H7 (cell line): Measurements from ENCODE around the gene CCSER1. TPM values are rescaled to one million over a fixed set of nuclear protein-coding genes. Genes with fewer than 3 reads are reported as not detected.

Experiments used
- DNase-seq: peaks from one replicate; pipeline ENCODE4 v3.0.0; 2012
- H3K27me3 ChIP-seq: 2 replicates; pipeline ENCODE4 v1.6.0; 2011; ENCODE audit warnings: mild to moderate bottlenecking, low read length; ENCODE audit not compliant: control insufficient read depth, insufficient read depth
- H3K36me3 ChIP-seq: replicated peaks from 2 replicates; pipeline ENCODE4 v1.5.1; 2011; ENCODE audit warnings: low read length; ENCODE audit not compliant: control insufficient read depth, insufficient read depth
- H3K4me3 ChIP-seq: 2 replicates; pipeline ENCODE4 v1.5.1; 2011; ENCODE audit warnings: low read depth, mild to moderate bottlenecking, control low read depth, low read length, moderate library complexity; ENCODE audit not compliant: insufficient read depth
- total RNA-seq: library from RNA; depleted of rRNA; stranded (reverse); fragments of >200 nt; shearing (Covaris generic); gene quantifications from 2 replicates; pipeline ENCODE4 v1.2.3, GENCODE V29; 2014

Gene CCSER1
- total RNA-seq, 1 experiment from 2014 or later = 1.1 TPM

GRCh38 chr4:90190525-90190924, 63.3 kb downstream of the CCSER1 start:
- DNase-seq = no peak
- H3K36me3 ChIP-seq = no peaks in the 10 kb centered on the region
- H3K27me3 ChIP-seq = no peaks in the 10 kb centered on the region
- no peak overlapping the region for H3K4me3 ChIP-seq

GRCh38 chr4:90198086-90198847, 71.1 kb downstream of the CCSER1 start:
- Histone ChIP-seq H3K36me3 (no peaks in the 10 kb centered on the region), H3K4me3 (no peak overlapping the region), H3K27me3 (no peaks in the 10 kb centered on the region)
- peak; percentile 21 for DNase-seq

GRCh38 chr4:90207887-90208454, 80.8 kb downstream of the CCSER1 start:
- Histone ChIP-seq H3K27me3 (no peaks in the 10 kb centered on the region), H3K36me3 (no peaks in the 10 kb centered on the region), H3K4me3 (no peak overlapping the region)
- DNase-seq = no peak

- no peaks in the 10 kb centered on the region for H3K27me3 ChIP-seq
- DNase-seq = no peak
- no peaks in the 10 kb centered on the region for H3K36me3 ChIP-seq
- no peak overlapping the region for H3K4me3 ChIP-seq
These were observed 82.7 kb downstream of the CCSER1 start for GRCh38 chr4:90209922-90210321.

- Histone ChIP-seq H3K36me3 (no peaks in the 10 kb centered on the region), H3K27me3 (no peaks in the 10 kb centered on the region), H3K4me3 (no peak overlapping the region)
- DNase-seq = no peak
These were observed 84.0 kb downstream of the CCSER1 start for GRCh38 chr4:90211174-90211573.

- DNase-seq = no peak
- H3K4me3 ChIP-seq = no peak overlapping the region
- no peaks in the 10 kb centered on the region for H3K36me3 ChIP-seq
- H3K27me3 ChIP-seq = no peaks in the 10 kb centered on the region
These were observed 88.1 kb downstream of the CCSER1 start for GRCh38 chr4:90215286-90215685.

- DNase-seq = no peak
- Histone ChIP-seq H3K4me3 (no peak overlapping the region), H3K27me3 (no peaks in the 10 kb centered on the region), H3K36me3 (no peaks in the 10 kb centered on the region)
These were observed 92.6 kb downstream of the CCSER1 start for GRCh38 chr4:90219822-90220221.

GRCh38 chr4:90220459-90220858, 93.3 kb downstream of the CCSER1 start:
- Histone ChIP-seq H3K27me3 (no peaks in the 10 kb centered on the region), H3K36me3 (no peaks in the 10 kb centered on the region), H3K4me3 (no peak overlapping the region)
- no peak for DNase-seq

- H3K36me3 ChIP-seq = no peaks in the 10 kb centered on the region
- no peak overlapping the region for H3K4me3 ChIP-seq
- DNase-seq = no peak
- H3K27me3 ChIP-seq = no peaks in the 10 kb centered on the region
These were observed 99.5 kb downstream of the CCSER1 start for GRCh38 chr4:90226734-90227133.

- Histone ChIP-seq H3K36me3 (no peaks in the 10 kb centered on the region), H3K4me3 (no peak overlapping the region), H3K27me3 (no peaks in the 10 kb centered on the region)
- DNase-seq = no peak
These were observed 100.0 kb downstream of the CCSER1 start for GRCh38 chr4:90227177-90227576.

GRCh38 chr4:90234916-90235547, 107.8 kb downstream of the CCSER1 start:
- H3K4me3 ChIP-seq = no peak overlapping the region
- no peaks in the 10 kb centered on the region for H3K36me3 ChIP-seq
- DNase-seq = no peak
- H3K27me3 ChIP-seq = no peaks in the 10 kb centered on the region

GRCh38 chr4:90237751-90238530, 110.7 kb downstream of the CCSER1 start:
- Histone ChIP-seq H3K27me3 (no peaks in the 10 kb centered on the region), H3K36me3 (no peaks in the 10 kb centered on the region), H3K4me3 (no peak overlapping the region)
- no peak for DNase-seq

- no peaks in the 10 kb centered on the region for H3K36me3 ChIP-seq
- no peak for DNase-seq
- H3K27me3 ChIP-seq = no peaks in the 10 kb centered on the region
- H3K4me3 ChIP-seq = no peak overlapping the region
These were observed 113.1 kb downstream of the CCSER1 start for GRCh38 chr4:90240333-90240732.

GRCh38 chr4:90241008-90241407, 113.8 kb downstream of the CCSER1 start:
- Histone ChIP-seq H3K36me3 (no peaks in the 10 kb centered on the region), H3K4me3 (no peak overlapping the region), H3K27me3 (no peaks in the 10 kb centered on the region)
- DNase-seq = no peak
